Gastroesophageal sphincter (tissue), 3 donors: Measurements from ENCODE around the gene PCGF3.

Source experiments
- CTCF ChIP-seq, 4 experiments: fragments of 200-600 bp in 2 of 4; fragments of 450-650 bp in 2 of 4; sonication (generic) in 1 of 4; IDR thresholded peaks; one replicate each; pipeline ENCODE4 v1.5.1; 2017 to 2019; ENCODE audit warnings: antibody characterized with exemption in 4 of 4, mild to moderate bottlenecking in 2 of 4, moderate library complexity in 2 of 4
- EP300 ChIP-seq: sonication (generic); formaldehyde crosslinking; IDR thresholded peaks from one replicate; pipeline ENCODE4 v1.6.1; 2017; ENCODE audit warnings: antibody characterized with exemption, mild to moderate bottlenecking
- POLR2A ChIP-seq, 2 donors: fragments of 450-650 bp; IDR thresholded peaks; one replicate each; pipeline ENCODE4 v1.6.1; 2017; ENCODE audit warnings: antibody characterized with exemption in 2 of 2, mild to moderate bottlenecking in 2 of 2, moderate library complexity in 1 of 2
- POLR2AphosphoS5 ChIP-seq: sonication (generic); formaldehyde crosslinking; IDR thresholded peaks from one replicate; pipeline ENCODE4 v1.6.1; 2017; ENCODE audit warnings: antibody characterized with exemption

- TF ChIP-seq CTCF (IDR thresholded peaks at IDR 0.05) = no peak
- TF ChIP-seq POLR2AphosphoS5 = no peak
- TF ChIP-seq POLR2A (IDR thresholded peaks at IDR 0.05) = no peak
- no peak for TF ChIP-seq EP300
Measured at GRCh38 chr4:665381-665750, 40.3 kb upstream of the PCGF3 start.
